PFSK-1 (cell line): ENCODE data around the gene PAXX.

Experiments used
- FOXP2 ChIP-seq: optimal IDR thresholded peaks from 2 replicates; pipeline ENCODE3; 2011; ENCODE audit warnings: borderline replicate concordance, control low read depth, inconsistent platforms; ENCODE audit not compliant: insufficient read depth; ENCODE audit errors: extremely low read length, extremely low read depth
- POLR2AphosphoS5 ChIP-seq: IDR thresholded peaks from 2 replicates; pipeline ENCODE4 v1.6.1; 2012; ENCODE audit warnings: low read depth, mild to moderate bottlenecking, control low read depth, low read length, moderate library complexity
- REST ChIP-seq, 2 experiments: IDR thresholded peaks; 2 replicates each; pipeline versions ENCODE4 v1.6.1 to v1.8.0; 2011 to 2012; ENCODE audit warnings: low read depth in 2 of 2, low read length in 2 of 2, control low read depth in 1 of 2, inconsistent platforms in 1 of 2, mild to moderate bottlenecking in 1 of 2, moderate library complexity in 1 of 2; ENCODE audit not compliant: insufficient read depth in 1 of 2
- SIN3A ChIP-seq: IDR thresholded peaks from 2 replicates; pipeline ENCODE4 v1.6.1; 2012; ENCODE audit warnings: mild to moderate bottlenecking, low read length, moderate library complexity, borderline replicate concordance; ENCODE audit not compliant: insufficient read depth
- TAF1 ChIP-seq: IDR thresholded peaks from 2 replicates; pipeline ENCODE4 v1.6.1; 2012; ENCODE audit warnings: low read length, control low read depth, borderline replicate concordance; ENCODE audit not compliant: insufficient read depth

DNA sequence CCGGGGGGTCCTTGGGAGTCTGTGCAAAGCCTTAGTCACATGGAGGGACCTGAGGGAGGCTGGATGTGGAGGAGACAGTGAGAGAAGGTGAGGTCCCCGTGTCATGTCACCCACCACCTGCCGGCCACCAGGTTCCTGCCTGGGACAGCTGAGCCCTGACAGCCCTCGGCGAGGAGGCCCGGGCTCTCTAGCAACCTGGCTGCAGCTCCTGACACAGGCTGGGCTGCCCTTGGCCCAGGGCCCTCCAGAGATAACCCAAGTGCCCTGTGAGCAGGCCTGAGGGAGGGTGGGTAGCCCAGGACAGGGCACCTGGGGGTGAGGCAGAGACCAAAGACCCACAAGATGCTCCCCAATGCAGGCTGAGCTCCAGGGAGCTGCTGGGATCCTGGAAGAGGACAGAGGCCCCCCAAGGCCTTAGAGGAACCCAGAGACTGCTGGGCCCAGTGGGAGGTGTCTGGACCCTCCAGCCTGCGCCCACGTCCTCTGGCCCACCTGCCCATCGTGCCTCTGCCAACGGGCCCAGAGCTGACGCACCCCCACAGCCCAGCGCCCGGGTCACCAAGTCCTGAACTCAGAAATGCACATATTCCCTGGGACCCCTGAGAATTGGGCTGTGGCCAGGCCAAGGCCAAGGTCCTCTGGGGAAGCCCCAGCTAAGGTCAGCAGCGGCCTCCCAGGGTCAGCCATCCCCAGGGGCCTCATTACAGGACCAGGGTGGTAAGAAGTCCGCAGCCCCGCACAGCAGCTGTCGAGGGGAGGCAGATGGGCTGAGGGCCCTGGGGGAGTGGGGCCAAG is 23.7 kb upstream of the PAXX start:
- no peak for TF ChIP-seq REST (IDR thresholded peaks at IDR 0.05; ENCODE audit: insufficient read depth in 1 of 2, low read depth in 2 of 2, low read length in 2 of 2)
- TF ChIP-seq POLR2AphosphoS5: no peak
- no peak for TF ChIP-seq SIN3A
- no peak for TF ChIP-seq TAF1
- no peak for TF ChIP-seq FOXP2
